Tibial artery (tissue), 4 donors: ENCODE measurements around the gene TRDMT1.

Experiments
- DNase-seq, 2 donors: peaks; one replicate each; pipeline ENCODE4 v3.0.0-alpha.2; 2019
- H3K27ac ChIP-seq, 2 donors: fragments of 200-600 bp; sonication (generic) in 1 of 2; 1 replicate in 1 of 2; 2 replicates in 1 of 2; pipeline ENCODE4 v1.5.1; 2018 to 2019; ENCODE audit warnings: mild to moderate bottlenecking in 1 of 2
- H3K27me3 ChIP-seq, 2 donors: fragments of 200-600 bp; sonication (generic) in 1 of 2; one replicate each; pipeline versions ENCODE4 v1.5.1 to v1.6.0; 2016 to 2019
- H3K36me3 ChIP-seq, 3 donors: fragments of 200-600 bp; sonication (generic) in 2 of 3; one replicate each; pipeline ENCODE4 v1.5.1; 2016 to 2019; ENCODE audit warnings: mild to moderate bottlenecking in 2 of 3
- H3K4me1 ChIP-seq, 4 donors: fragments of 200-600 bp; sonication (generic) in 2 of 4; 1 replicate in 3 of 4; 2 replicates in 1 of 4; pipeline ENCODE4 v1.5.1; 2016 to 2019
- H3K4me3 ChIP-seq, 2 donors: fragments of 200-600 bp; sonication (generic) in 1 of 2; 1 replicate in 1 of 2; 2 replicates in 1 of 2; pipeline ENCODE4 v1.5.1; 2018 to 2019; ENCODE audit warnings: mild to moderate bottlenecking in 2 of 2
- H3K9me3 ChIP-seq, 3 donors: fragments of 200-600 bp; sonication (generic) in 1 of 3; one replicate each; pipeline ENCODE4 v1.5.1; 2016 to 2019
- intact Hi-C: fragments of 100-400 bp; cut with DNase I; formaldehyde crosslinking; loops from one replicate; pipeline ENCODE4 v1.15.0; 2023; ENCODE audit warnings: low total_unique reads
- TF ChIP-seq, protein P1 (sequence below), 2 experiments: fragments of 200-600 bp in 1 of 2; fragments of 450-650 bp in 1 of 2; IDR thresholded peaks; one replicate each; pipeline ENCODE4 v1.5.1; 2017 to 2019; ENCODE audit warnings: antibody characterized with exemption in 2 of 2, mild to moderate bottlenecking in 1 of 2, moderate library complexity in 1 of 2

TRDMT1 gene

DNA sequence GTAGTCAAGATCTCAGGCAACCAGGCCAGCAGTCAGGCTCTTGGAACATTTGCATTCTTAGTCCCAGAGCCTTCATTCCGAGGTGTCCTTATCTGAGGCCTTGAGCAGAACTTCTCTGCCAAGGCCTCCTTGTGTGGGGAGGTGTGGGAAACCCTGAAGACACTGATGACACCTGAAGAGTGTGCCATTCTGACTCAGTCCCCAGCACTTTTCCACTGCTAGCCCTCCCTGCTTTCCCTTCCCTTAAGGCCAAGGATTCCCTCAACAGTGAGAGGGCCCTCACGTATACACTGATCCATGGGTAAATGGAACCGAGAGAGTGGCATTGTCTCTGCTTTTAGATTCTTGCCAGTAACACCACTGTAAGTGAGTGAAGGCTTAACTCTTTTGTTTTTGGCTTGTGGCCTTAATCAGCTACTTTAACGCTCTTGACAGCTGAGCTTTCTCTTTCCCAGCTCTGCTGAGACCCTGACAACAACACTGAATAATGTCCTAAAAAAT lies 30.3 kb downstream of the TRDMT1 start:
- intact Hi-C loops = no loop called here
- DNase-seq = no peak
- Histone ChIP-seq H3K36me3 (no peaks in the 10 kb centered on the region), H3K4me1 (peaks cover 0 to 45% (median 9%) of the 10 kb centered on the region in 4 donors), H3K4me3 (peak overlapping the region in 1 of 2 donors; percentile 2), H3K27ac (peak overlapping the region; percentile 39 to 65), H3K9me3 (no peaks in the 10 kb centered on the region), H3K27me3 (no peaks in the 10 kb centered on the region)
- TF ChIP-seq, protein P1, sequence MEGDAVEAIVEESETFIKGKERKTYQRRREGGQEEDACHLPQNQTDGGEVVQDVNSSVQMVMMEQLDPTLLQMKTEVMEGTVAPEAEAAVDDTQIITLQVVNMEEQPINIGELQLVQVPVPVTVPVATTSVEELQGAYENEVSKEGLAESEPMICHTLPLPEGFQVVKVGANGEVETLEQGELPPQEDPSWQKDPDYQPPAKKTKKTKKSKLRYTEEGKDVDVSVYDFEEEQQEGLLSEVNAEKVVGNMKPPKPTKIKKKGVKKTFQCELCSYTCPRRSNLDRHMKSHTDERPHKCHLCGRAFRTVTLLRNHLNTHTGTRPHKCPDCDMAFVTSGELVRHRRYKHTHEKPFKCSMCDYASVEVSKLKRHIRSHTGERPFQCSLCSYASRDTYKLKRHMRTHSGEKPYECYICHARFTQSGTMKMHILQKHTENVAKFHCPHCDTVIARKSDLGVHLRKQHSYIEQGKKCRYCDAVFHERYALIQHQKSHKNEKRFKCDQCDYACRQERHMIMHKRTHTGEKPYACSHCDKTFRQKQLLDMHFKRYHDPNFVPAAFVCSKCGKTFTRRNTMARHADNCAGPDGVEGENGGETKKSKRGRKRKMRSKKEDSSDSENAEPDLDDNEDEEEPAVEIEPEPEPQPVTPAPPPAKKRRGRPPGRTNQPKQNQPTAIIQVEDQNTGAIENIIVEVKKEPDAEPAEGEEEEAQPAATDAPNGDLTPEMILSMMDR (IDR thresholded peaks at IDR 0.05) = no peak

DNA sequence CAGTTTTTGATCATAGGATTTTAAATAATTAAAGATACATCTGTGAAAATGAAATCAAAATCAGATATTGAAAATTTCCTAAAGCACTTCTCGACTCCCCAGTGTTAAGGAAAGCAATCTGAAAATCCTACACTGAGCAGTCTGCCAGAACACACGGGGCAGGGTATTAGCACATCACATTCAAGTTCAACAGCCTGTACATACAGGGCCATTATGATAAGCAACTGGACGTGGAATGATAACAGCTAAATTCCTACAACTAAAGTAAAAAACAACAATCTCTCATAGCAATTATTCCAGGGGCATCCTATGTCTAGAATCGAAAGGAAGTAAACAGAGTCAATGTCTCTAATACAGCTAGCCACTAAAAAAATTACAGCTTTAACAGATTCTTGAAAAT lies 31.7 kb downstream of the TRDMT1 start:
- no peak for DNase-seq
- Histone ChIP-seq H3K27ac (peak overlapping the region; percentile 57 to 65), H3K4me3 (no peak overlapping the region), H3K4me1 (peaks cover 0 to 33% (median 2%) of the 10 kb centered on the region in 4 donors), H3K9me3 (no peaks in the 10 kb centered on the region), H3K27me3 (no peaks in the 10 kb centered on the region), H3K36me3 (no peaks in the 10 kb centered on the region)
- intact Hi-C loops = no loop called here
- TF ChIP-seq, protein P1 (IDR thresholded peaks at IDR 0.05) = no peak

DNA sequence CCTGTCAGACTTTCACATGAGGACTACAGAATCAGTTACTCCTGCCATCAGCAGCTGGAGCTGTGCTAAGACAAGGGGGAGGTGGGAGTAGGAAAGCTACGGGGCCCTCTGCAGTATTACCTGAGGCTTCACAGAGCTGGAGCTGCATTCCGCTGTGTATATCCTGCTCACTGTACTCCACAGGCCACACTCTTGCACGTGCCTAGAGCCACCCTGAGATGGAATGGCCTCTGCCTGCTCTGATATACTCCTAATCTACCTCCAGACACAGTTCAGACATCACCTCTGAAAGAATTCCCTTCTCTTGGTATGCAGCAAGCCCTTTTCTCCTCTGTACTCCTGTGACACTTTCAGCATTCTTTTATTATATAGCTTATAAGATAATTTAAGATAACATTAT lies 34.8 kb downstream of the TRDMT1 start:
- intact Hi-C loops = no loop called here
- TF ChIP-seq, protein P1 (IDR thresholded peaks at IDR 0.05) = no peak
- no peak for DNase-seq
- H3K27me3 ChIP-seq = no peaks in the 10 kb centered on the region
- no peak overlapping the region for H3K4me3 ChIP-seq
- H3K27ac ChIP-seq = peak overlapping the region in 1 of 2 donors; percentile 28
- peaks cover 0 to 43% (median 6%) of the 10 kb centered on the region in 4 donors for H3K4me1 ChIP-seq
- no peaks in the 10 kb centered on the region for H3K36me3 ChIP-seq
- no peaks in the 10 kb centered on the region for H3K9me3 ChIP-seq

DNA sequence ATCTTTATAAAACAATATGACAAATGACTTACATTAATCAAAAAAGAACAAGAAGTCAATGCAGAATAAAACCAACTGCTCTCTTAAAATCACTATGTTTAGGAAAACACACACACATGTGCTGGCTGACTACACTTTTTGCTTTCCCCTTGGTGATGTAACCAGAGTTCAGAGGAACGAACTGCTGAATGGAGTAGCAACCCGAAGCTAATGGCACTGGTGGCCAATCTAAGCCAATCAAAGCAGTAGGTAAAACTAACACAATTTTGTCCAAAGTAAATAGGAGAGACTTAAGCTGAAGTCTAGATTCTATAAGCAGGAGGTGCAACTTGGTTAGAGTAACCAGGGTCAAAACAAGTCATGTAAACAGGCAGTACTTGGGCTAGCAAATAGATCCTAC lies 38.6 kb downstream of the TRDMT1 start:
- H3K27ac ChIP-seq = peak overlapping the region; percentile 30 to 58
- H3K27me3 ChIP-seq = no peaks in the 10 kb centered on the region
- intact Hi-C loops = no loop called here
- no peak for DNase-seq
- H3K9me3 ChIP-seq = no peaks in the 10 kb centered on the region
- TF ChIP-seq, protein P1 (IDR thresholded peaks at IDR 0.05) = no peak
- no peaks in the 10 kb centered on the region for H3K36me3 ChIP-seq
- H3K4me3 ChIP-seq = no peak overlapping the region
- peaks cover 0 to 20% (median 4%) of the 10 kb centered on the region in 4 donors for H3K4me1 ChIP-seq

DNA sequence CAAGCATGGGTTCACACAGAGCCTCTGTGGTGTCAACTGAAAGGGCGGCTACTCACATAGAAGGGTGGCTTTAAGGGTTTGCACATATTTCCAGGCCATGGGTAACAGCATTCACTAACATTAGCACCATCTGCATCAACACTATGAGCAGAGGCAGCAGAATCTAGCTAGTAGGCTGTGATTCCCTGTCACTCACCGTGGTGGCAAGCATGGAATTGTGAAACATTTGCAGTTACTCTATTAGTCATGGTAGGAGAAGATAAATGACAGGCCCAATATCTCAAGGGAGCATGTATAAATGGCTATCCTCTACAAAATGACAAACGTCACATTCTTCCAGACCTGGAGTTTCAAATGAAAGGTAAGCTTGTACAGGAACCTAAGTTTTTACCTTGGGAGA lies 39.7 kb downstream of the TRDMT1 start:
- Histone ChIP-seq H3K27ac (peak overlapping the region in 1 of 2 donors; percentile 58), H3K27me3 (no peaks in the 10 kb centered on the region), H3K4me3 (no peak overlapping the region), H3K4me1 (peaks cover 0 to 31% (median 4%) of the 10 kb centered on the region in 4 donors), H3K9me3 (no peaks in the 10 kb centered on the region), H3K36me3 (no peaks in the 10 kb centered on the region)
- TF ChIP-seq, protein P1 (IDR thresholded peaks at IDR 0.05) = no peak
- no peak for DNase-seq
- intact Hi-C loops = no loop called here

DNA sequence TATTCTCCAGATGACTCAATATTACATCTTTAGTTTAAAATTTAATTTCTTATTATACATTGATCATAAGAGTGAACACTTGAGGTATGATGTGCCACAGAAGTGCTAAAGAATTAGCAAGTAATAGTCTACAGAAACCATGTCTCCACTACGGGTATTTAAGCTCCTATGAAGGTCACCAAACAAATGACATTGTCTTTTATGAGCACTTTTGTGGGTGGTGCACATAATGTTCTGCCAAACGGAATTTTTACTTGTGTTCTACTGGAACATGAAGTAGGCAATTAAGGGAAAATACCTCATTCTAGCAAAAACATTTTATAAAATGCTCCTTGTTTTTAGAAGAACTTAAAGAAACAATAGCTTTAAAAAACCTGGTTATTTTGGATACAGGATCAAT lies 44.4 kb downstream of the TRDMT1 start:
- intact Hi-C loops = no loop called here
- peak overlapping the region; percentile 81 to 83 for H3K27ac ChIP-seq
- no peak for DNase-seq
- no peaks in the 10 kb centered on the region for H3K36me3 ChIP-seq
- TF ChIP-seq, protein P1 (IDR thresholded peaks at IDR 0.05) = no peak
- no peaks in the 10 kb centered on the region for H3K9me3 ChIP-seq
- peaks cover 0 to 67% (median 20%) of the 10 kb centered on the region in 4 donors for H3K4me1 ChIP-seq
- no peak overlapping the region for H3K4me3 ChIP-seq
- H3K27me3 ChIP-seq = no peaks in the 10 kb centered on the region
